Gastrocnemius medialis (tissue), 4 donors: Measurements from ENCODE around the gene GPAT3.

Source experiments
- CTCF ChIP-seq, 5 experiments: fragments of 450-650 bp in 3 of 5; fragments of 200-600 bp in 2 of 5; sonication (generic) in 2 of 5; IDR thresholded peaks in 4 of 5; conservative IDR thresholded peaks in 1 of 5; 1 replicate in 4 of 5; 2 replicates in 1 of 5; pipeline ENCODE4 v1.5.1; 2016 to 2019; ENCODE audit warnings: antibody characterized with exemption in 5 of 5, mild to moderate bottlenecking in 3 of 5, moderate library complexity in 3 of 5
- POLR2A ChIP-seq, 2 donors: fragments of 450-650 bp; IDR thresholded peaks; one replicate each; pipeline ENCODE4 v1.6.1; 2017; ENCODE audit warnings: antibody characterized with exemption in 2 of 2, mild to moderate bottlenecking in 2 of 2, moderate library complexity in 2 of 2

GRCh38 chr4:83536362-83537272 is 709 bp downstream of the GPAT3 start:
- TF ChIP-seq POLR2A (IDR thresholded peaks at IDR 0.05) (peak in 1 of 2 donors; percentile 52), CTCF (IDR thresholded peaks at IDR 0.05 in 4 of 5, conservative IDR thresholded peaks at IDR 0.05 in 1 of 5) (no peak)
